GM18873 (cell line): ENCODE results near the gene VPS41.

ENCODE experiments used
- ATAC-seq: cut with Tn5 transposase; IDR thresholded peaks from one replicate; pipeline ENCODE4 v1.9.1; 2021; ENCODE audit warnings: mild to moderate bottlenecking, moderate library complexity, moderate number of reproducible peaks; ENCODE audit not compliant: unreplicated experiment, low FRiP score

The VPS41 gene

DNA sequence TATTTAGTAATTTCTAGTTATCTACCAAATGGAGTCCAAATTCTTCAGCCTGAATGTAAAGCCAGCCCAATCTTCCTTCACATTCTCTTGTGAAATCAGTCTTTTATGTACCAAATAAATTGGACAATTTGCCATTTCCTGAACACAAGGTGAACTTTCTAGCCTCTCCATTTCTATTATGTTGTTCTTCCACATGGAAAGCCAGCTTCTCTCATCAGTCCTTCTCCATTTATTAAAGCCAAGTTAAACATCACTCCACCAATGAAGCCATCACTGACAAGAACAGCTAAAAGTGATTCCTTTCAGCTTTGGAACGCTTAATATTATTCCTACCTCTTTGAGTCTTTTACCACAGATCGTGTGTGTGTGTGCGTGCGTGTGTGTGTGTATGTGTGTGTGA lies 88.4 kb downstream of the VPS41 start:
- ATAC-seq = no peak

DNA sequence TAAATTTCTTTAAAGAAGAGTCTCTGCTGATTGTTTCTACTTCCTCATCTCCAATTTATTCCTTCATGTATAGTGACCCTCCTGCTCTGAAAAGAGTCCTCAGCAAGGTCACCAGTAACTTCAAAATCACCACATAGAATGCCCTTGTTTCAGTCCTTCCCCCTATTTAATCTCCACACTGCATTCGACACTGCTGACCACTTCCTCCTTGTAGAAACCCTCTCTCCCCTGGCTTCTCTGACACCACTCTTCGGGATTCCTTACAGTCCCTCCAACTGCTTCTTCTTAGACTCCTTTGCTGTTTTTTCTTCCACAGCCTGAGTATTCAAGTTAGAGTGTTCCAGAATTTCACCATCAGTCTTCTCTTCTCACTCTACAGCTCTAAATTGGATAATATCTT lies 89.5 kb downstream of the VPS41 start:
- no peak for ATAC-seq

DNA sequence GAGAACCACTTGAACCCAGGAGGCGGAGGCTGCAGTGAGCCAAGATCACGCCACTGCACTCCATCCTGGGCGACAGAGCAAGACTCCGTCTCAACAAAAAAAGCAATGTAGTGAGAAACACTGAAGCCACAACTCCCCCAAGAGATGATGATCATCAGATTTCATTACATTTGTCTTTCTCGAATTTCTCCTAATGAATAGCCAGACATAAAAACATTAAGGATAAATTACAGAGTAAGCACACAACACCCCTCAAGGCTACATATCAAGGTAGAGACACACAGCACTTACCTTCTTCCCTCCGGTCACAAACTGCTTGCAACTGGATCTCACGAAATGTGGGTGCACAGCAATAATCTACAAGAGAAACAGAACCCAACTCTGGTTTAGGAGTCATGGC lies 91.5 kb downstream of the VPS41 start:
- no peak for ATAC-seq

DNA sequence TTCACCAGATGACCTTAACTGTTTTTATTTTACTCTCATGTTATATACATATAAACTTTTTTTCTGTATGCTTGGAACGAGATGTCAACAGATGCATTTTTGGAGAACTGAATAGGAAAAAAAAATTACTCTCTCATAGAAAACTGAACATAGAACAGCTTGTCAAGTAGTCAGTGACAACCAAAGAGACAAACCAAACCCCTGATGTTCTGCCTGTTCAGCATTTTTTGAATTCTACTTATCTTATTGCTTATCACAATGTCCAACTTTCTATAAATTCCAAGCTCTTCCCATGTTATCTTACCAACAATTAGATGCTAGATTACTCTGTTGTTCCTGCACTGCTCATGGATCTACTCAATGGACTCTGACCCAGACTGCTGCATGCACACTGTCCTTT lies 95.2 kb downstream of the VPS41 start:
- ATAC-seq = no peak

DNA sequence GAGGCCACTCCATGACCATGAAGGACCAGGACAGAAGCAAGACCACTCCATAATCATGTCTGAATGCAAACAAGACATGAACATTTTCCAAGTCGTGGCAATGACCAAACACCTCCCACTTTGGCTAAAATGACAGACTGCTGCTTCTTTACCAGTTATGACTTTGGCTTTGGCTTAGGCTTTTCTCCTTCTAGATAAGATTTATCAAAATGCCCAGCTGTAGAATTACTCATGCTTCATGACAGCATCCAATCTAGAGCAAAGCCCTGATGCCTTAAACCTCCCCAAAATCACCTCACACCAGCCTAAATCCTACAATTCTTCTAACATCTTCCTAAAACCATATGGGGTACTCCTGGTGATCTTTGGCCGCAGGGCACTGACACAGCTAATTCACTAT lies 102.1 kb downstream of the VPS41 start:
- no peak for ATAC-seq

DNA sequence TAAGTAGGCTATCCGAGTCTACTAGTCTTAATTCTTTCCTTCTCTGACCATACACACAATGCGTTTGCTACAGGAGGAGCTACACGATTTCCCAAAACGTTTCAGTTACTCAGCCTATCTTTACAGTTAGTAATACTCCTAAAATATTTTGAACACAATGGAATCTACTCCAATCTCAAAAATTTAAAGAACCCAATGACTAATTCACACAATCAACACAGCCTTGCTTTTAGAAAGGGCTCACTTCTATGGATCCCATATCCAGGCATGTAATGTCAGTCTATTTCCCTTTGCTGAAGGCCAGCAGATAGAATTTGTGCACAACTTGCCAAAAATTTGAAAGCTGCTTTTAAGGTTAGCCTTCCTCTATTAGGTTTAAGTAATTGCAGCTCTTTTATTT lies 107.2 kb downstream of the VPS41 start:
- ATAC-seq = no peak

DNA sequence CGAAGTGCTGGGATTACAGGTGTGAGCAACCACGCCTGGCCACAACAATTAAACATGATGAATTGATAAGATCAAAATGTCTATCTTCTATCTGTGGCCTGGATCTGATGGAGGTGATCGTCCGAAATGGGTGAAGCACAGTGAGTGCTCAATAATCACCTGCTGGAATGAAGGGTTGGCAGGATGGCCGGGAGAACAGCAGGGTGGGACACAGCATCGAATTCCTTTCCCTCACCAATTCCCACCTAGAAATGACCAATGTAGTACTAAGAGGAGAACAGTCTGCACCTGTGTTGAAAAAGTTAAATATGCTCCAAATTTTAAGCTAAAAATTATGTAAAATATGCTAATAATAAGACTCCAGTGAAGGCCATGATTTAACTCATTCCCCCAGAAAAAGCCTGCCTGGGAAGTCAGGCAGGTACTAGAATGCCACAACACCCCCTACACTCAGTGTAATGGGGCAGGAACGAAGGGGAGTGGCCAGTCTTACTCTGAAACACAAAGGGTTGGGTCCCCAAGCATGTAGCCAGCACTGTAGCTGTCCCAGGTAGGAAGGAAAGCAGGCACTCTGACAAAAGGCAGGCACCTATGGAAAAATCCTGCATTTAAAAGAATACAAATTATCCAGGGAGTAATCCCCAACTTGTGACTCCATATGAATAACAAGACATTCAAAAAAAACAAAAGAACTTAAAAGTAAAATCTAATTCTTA lies 110.3 kb downstream of the VPS41 start:
- no peak for ATAC-seq

DNA sequence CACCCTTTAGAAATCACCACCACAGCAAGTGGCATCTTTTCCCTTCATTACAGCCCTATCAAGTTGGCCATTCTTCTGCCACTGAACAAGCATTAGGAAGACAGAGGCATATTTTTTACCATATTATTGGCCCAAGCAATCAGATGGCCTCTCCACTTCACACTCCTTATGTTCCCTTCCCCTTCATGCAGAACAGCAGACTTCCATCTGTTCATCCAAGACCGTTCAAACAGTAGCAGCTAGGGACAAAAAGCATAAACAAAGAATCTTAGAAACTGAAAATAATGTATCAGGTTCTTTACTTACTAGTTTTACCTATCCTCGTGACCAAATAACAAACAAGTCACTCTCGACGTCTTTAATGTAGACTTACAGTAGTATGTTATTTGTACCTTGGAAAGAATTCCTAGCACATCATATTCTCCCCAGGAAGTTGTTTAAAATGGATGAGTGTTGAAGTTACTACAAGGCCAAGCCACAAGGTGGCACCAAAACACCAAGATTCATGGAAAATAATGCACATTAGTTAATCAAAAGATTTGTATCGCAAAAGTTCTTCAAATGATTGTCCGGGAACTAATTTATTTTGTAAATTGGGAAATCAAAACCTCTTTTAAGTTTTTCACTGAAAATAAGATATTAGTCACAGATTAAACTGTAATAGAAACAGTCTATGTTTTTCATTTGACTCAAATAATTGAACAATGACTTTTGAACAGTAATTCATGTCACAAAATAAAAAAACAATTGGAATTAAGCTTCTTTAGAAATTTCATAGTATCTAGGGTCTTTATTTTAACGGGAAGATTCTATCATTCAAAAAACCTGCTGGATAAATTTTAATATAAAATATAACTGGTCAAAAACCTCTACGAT lies 112.1 kb downstream of the VPS41 start:
- ATAC-seq = no peak

DNA sequence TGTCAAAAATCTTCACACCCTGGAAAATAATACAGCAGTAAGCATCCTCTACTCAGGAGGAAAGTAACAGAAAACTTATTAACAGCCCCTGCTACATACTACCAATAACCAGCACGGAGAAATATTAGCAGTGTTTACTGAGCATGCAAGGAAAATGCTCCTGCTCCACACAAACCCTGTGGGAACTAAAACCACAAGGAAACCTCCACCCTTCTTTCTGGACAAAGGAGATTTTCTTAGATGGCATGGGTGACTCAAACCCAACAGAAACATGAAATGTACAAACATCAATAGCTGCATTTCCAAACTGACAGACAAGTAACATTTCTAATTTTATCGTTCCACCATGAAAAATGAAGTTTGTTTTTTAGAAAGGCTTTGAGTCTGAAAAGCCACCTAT lies 113.4 kb downstream of the VPS41 start:
- ATAC-seq = no peak

DNA sequence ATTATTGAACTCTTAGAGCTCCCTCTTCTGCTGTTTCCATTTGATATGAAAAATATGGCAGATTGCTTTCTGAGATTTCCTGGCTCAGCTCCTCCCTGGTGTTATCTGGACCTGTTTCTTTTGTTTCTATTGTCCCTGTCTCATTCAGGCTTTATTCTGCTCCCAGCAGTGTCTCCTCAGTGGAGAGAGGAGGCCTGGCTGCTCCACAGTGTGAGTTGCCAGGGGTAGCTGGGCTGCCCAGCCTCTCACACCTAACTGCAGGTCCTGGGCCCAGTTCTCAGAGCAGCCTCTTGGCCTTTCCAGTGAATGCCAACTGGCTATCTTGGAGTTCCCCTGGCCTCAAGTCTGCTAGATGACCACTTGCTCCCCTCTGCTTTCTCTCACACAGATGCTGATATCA lies 127.0 kb downstream of the VPS41 start:
- ATAC-seq = no peak

DNA sequence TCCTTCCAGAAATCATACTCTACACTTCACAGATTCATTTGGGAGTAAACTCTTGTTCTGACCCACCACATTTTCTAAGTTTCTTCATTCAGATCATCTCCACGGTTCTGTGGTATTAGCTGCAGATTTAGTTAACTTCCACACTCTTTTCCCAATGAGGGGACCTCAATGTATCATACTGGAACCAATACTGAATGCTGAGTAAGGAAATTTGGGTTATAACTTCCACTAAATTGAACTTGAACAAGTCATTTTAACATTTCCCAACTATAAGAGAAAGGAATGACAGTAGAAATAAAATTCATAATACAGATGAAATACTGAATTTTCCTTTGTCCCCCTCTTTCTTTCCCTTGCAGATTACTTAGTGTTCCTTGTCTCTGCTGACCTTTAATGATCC lies 131.4 kb downstream of the VPS41 start:
- ATAC-seq = no peak

DNA sequence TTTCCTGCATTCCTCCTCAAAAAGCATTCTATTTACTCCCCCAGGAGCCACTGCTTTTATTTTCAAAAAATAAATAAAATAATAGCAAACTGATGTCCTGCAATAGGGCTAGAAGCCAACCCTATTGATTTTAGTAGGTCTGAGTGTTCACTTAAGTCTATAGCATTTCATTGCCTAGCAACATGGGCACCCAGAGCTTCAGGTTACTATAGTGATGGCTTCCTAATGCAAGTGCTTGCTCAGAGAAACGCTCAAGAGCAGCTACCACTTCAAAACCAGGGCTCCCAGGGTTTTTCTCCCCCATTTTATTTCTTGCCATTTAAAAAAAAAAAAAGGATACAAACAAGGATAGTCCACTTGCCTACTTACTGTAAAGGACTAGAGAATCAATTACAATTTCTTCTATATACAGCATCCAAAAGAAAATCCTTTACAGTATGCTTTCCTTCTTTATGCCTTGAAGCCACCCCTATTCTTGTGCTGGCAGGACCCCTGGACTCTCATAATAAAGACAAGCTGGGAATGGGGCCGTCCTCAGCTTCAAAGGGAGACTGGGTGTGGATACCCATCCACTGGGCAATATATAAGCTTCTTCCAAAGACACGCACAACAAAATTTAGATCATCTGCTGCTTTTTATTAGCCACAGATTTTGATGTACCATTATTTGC lies 133.3 kb downstream of the VPS41 start:
- ATAC-seq = no peak

DNA sequence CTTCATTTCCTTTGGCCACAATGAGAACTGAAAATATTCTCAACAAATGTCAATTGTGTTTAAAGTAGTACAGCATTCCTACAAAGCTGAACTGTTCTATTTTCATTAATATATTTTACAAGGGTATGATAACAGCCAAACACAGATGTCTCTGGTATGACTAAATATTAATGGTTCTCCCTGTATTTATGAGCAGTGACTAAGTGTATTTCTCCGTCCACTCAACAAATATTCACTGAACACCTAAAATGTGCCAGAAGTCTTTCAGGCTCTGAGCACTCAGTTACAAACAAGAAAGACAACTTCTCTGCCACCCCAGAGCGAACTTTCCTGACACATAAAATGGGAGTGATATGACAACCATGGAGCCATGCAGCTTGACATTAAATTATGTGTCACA lies 135.6 kb downstream of the VPS41 start:
- ATAC-seq = no peak

DNA sequence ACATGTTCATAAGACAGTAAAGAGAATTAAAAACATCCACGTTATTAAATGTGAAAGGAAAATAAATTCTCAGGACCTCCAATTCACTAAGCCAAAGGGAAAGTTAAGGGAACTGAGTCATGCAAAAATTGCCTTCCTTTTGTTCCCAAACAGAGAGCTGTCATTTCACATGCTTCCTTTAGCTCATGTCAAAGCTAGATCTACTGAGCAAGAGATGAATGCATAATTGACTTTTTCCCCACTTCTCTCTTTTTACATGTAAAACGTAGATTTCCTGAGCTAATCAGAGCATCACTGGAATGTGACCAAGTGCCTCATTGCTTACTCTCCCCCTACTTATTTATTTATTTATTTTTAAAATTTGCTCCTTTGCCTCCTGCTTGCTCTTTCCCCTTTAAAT lies 148.8 kb downstream of the VPS41 start:
- ATAC-seq = no peak

DNA sequence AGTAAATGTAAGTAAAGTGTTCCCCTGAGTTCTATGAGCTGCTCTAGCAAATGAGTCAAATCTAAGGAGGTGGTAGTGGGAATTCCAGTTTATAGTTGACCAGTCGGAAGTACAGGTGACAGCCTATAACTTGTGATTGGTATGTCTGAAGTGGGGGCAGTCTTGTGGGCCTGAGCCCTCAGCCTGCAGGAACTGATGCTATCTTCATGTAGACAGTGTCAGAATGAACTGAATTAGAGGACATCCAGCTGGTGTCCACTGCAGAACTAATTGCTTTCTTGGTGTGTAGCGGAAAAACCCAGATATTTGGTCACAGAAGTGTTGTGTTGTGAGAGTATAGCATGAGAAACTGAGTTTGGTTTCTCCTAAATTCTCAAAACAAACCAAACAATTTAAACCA lies 150.0 kb downstream of the VPS41 start:
- no peak for ATAC-seq

DNA sequence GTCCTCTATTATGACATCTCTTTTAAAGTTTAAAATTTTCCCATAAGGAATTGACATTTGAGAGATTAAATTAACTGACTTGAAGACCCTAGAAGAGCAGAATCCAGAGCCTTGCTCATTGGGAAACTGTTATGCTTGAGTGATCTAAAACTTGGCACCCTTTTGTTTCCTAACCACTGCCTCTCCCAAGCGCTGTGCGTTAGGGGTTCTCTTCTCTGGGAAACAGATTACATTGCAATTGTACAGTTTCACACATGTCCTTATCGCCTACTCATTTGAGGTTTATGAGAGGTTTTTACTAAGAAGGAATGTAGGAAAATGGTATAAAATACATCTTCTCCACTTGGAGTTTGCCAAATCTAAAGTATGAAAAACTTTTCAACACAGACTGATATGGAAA lies 151.1 kb downstream of the VPS41 start:
- no peak for ATAC-seq

DNA sequence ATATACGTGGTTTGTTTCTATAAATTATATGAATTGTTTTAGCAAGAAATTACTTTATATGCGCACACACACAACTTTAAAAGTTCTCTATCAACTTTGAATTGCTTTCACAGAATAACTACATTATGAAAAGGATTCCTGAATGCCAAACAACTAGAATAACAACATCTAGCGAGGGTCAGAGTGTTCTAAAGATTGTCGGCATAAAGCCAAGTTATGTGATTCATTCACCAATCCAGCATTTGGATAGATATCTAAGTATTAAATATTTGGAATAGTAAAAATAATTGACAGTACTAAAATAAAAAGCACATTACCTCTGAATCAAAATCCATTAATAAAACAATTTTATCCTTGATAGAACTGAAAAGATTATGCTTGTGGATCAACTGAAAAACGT lies 152.5 kb downstream of the VPS41 start:
- no peak for ATAC-seq

DNA sequence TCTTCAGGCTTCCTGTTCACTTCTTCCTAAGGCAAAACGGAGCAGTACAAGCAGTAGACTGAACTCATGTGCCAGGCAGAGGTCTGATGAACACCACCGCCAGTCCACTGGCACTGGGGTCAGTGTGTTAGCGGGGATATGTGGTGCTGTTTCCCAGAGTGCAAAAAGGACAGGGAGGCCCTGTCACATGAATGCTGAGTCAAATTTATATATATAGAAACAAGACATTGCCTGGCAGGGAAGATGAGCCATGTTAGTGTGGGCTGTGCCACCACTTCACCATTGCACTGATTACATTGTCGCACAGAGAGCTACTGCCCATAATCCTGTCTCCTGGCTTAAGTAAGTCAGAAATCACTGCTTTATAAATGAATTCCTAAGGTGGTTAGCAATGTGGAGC lies 155.6 kb downstream of the VPS41 start:
- ATAC-seq = no peak

DNA sequence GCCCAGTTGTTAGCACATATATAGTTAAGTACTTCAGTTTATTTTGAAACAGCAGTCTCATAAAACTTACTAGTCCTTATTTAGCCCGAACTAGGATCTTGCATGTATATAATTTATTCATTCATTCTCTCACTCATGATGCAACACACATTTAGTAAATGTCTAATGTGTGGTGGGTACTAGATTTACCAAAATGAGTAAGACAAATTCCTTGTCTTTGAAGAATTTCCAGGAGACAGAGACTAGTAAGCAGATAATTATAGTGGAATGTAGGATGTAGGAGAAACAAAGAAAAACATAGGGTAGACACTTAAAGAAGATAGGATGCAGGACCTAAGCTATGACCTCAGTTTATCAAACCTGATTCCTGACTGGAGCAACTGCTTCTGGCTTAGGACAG lies 157.6 kb downstream of the VPS41 start:
- no peak for ATAC-seq

DNA sequence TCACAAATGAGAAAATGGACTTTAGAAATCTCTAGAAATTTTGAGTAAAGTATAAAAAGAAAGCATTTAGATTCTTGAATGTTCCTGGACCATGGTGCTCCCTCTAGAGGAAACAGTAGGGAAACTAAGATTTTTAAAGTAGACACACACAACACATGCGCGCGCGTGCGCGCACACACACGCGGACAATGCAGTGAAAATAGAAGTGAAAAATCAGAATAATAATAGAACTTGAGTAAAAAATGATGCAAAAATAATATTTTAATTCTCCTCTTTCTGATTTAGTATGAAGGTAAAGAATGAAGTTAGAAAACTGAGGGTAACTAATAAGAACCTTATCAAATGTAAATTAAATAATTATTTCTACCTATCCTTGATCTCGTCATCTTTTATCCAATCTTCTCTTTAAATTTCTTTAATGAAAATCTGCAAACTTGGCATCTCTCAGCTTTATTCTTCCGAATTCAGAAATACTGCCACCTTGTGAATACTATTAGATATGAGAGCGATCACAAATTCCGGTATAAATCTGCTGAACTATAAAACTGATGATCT lies 160.9 kb downstream of the VPS41 start:
- no peak for ATAC-seq

DNA sequence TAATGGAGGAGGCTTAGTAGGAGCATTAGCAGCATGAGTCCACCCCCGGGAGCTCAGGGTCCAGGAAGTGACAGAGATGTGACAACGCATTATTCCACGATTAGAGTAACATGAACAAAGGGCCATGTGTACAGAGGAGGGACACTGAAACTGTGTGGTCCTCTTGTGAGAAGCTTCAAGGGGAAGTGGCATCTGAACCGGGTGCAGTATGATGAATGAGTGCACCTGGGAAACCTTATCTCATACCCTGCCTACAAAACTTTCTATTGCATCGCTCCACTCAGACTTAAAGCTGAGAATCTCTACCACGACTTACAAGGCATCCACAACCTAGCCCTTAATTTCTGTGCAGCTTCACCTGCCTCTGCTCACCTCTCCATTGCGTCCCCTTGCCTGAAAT lies 162.6 kb downstream of the VPS41 start:
- no peak for ATAC-seq
